ENCODE data around the gene ZHX3. TPM values are rescaled to one million over a fixed set of nuclear protein-coding genes. Genes with fewer than 3 reads are reported as not detected.

The ZHX3 gene
- total and polyA plus RNA-seq, 2 donors (not counting 1 experiment from before 2014, with no cell fraction given) = 27.7 to 28.0 TPM

GRCh38 chr20:41201760-41202159 lies 115.8 kb downstream of the ZHX3 start:
- Histone ChIP-seq H3K27ac (ENCODE audit: insufficient read depth, low read length) (no peak overlapping the region), H3K4me1 (ENCODE audit: control insufficient read depth, extremely low read depth, insufficient read depth, low read length) (no peaks in the 10 kb centered on the region), H3K36me3 (ENCODE audit: control insufficient read depth, insufficient read depth, low read length) (peaks cover 6% of the 10 kb centered on the region), H2AFZ (ENCODE audit: low read length) (no peak overlapping the region), H3K27me3 (ENCODE audit: control insufficient read depth, insufficient read depth, low read length) (no peaks in the 10 kb centered on the region), H3K9me3 (ENCODE audit: control insufficient read depth, insufficient read depth, low read depth, low read length) (no peaks in the 10 kb centered on the region), H3K4me2 (ENCODE audit: extremely low read depth, insufficient read depth, low read length) (no peak overlapping the region), H3K4me3 (replicated peaks in 1 of 4; ENCODE audit: control extremely low read depth in 1 of 4, insufficient read depth in 1 of 4, low read depth in 3 of 4, low read length in 4 of 4) (no peak overlapping the region), H3K9ac (ENCODE audit: insufficient read depth, low read length) (no peak overlapping the region), H4K20me1 (ENCODE audit: control insufficient read depth, extremely low read depth, insufficient read depth, low read length) (no peaks in the 10 kb centered on the region), H3K79me2 (ENCODE audit: control insufficient read depth, insufficient read depth, low read length) (peaks cover 2% of the 10 kb centered on the region)
- no peak for TF ChIP-seq CTCF (conservative IDR thresholded peaks at IDR 0.05 in 1 of 2, IDR thresholded peaks at IDR 0.05 in 1 of 2; ENCODE audit: low read depth in 1 of 2, low read length in 2 of 2)
- no peak for TF ChIP-seq EZH2 (IDR thresholded peaks at IDR 0.05; ENCODE audit: low read length, missing control alignments)
- DNase-seq (ENCODE audit: low read depth in 2 of 2) = no peak

- Histone ChIP-seq H4K20me1 (ENCODE audit: control insufficient read depth, extremely low read depth, insufficient read depth, low read length) (no peaks in the 10 kb centered on the region), H3K27me3 (ENCODE audit: control insufficient read depth, insufficient read depth, low read length) (no peaks in the 10 kb centered on the region), H2AFZ (ENCODE audit: low read length) (no peak overlapping the region), H3K36me3 (ENCODE audit: control insufficient read depth, insufficient read depth, low read length) (peaks cover 6% of the 10 kb centered on the region), H3K27ac (ENCODE audit: insufficient read depth, low read length) (no peak overlapping the region), H3K4me2 (ENCODE audit: extremely low read depth, insufficient read depth, low read length) (no peak overlapping the region), H3K4me3 (replicated peaks in 1 of 4; ENCODE audit: control extremely low read depth in 1 of 4, insufficient read depth in 1 of 4, low read depth in 3 of 4, low read length in 4 of 4) (no peak overlapping the region), H3K9me3 (ENCODE audit: control insufficient read depth, insufficient read depth, low read depth, low read length) (no peaks in the 10 kb centered on the region), H3K4me1 (ENCODE audit: control insufficient read depth, extremely low read depth, insufficient read depth, low read length) (no peaks in the 10 kb centered on the region), H3K79me2 (ENCODE audit: control insufficient read depth, insufficient read depth, low read length) (peaks cover 2% of the 10 kb centered on the region), H3K9ac (ENCODE audit: insufficient read depth, low read length) (no peak overlapping the region)
- TF ChIP-seq CTCF (conservative IDR thresholded peaks at IDR 0.05 in 1 of 2, IDR thresholded peaks at IDR 0.05 in 1 of 2; ENCODE audit: low read depth in 1 of 2, low read length in 2 of 2) (no peak), EZH2 (IDR thresholded peaks at IDR 0.05; ENCODE audit: low read length, missing control alignments) (no peak)
- no peak for DNase-seq (ENCODE audit: low read depth in 2 of 2)
These were observed 116.9 kb downstream of the ZHX3 start for GRCh38 chr20:41200446-41201202.

GRCh38 chr20:41198443-41198842 lies 119.1 kb downstream of the ZHX3 start:
- no peak for TF ChIP-seq EZH2 (IDR thresholded peaks at IDR 0.05; ENCODE audit: low read length, missing control alignments)
- TF ChIP-seq CTCF (conservative IDR thresholded peaks at IDR 0.05 in 1 of 2, IDR thresholded peaks at IDR 0.05 in 1 of 2; ENCODE audit: low read depth in 1 of 2, low read length in 2 of 2) = no peak
- H3K9ac ChIP-seq (ENCODE audit: insufficient read depth, low read length) = no peak overlapping the region
- H2AFZ ChIP-seq (ENCODE audit: low read length) = no peak overlapping the region
- H3K79me2 ChIP-seq (ENCODE audit: control insufficient read depth, insufficient read depth, low read length) = no peaks in the 10 kb centered on the region
- no peaks in the 10 kb centered on the region for H3K9me3 ChIP-seq (ENCODE audit: control insufficient read depth, insufficient read depth, low read depth, low read length)
- no peaks in the 10 kb centered on the region for H3K27me3 ChIP-seq (ENCODE audit: control insufficient read depth, insufficient read depth, low read length)
- peaks cover 2% of the 10 kb centered on the region for H3K36me3 ChIP-seq (ENCODE audit: control insufficient read depth, insufficient read depth, low read length)
- no peaks in the 10 kb centered on the region for H3K4me1 ChIP-seq (ENCODE audit: control insufficient read depth, extremely low read depth, insufficient read depth, low read length)
- H4K20me1 ChIP-seq (ENCODE audit: control insufficient read depth, extremely low read depth, insufficient read depth, low read length) = no peaks in the 10 kb centered on the region
- DNase-seq (ENCODE audit: low read depth in 2 of 2) = no peak
- no peak overlapping the region for H3K4me3 ChIP-seq (replicated peaks in 1 of 4; ENCODE audit: control extremely low read depth in 1 of 4, insufficient read depth in 1 of 4, low read depth in 3 of 4, low read length in 4 of 4)
- H3K4me2 ChIP-seq (ENCODE audit: extremely low read depth, insufficient read depth, low read length) = no peak overlapping the region
- H3K27ac ChIP-seq (ENCODE audit: insufficient read depth, low read length) = no peak overlapping the region
